Loucy (cell line): Measurements from ENCODE around the gene TRDMT1.

Experiments
- H2AFZ ChIP-seq: fragments of 200-600 bp; sonication (generic); 2 replicates; pipeline ENCODE4 v1.6.0; 2016; ENCODE audit warnings: antibody characterized with exemption, mild to moderate bottlenecking, low read length, moderate library complexity
- H3F3A ChIP-seq: fragments of 200-600 bp; 2 replicates; pipeline ENCODE4 v1.6.0; 2016; ENCODE audit warnings: antibody characterized with exemption, low read depth, mild to moderate bottlenecking
- H3K27me3 ChIP-seq: fragments of 200-600 bp; sonication (generic); 2 replicates; pipeline ENCODE4 v1.6.1; 2014; ENCODE audit warnings: low read length, mild to moderate bottlenecking; ENCODE audit not compliant: insufficient read depth, poor library complexity, severe bottlenecking
- H3K36me3 ChIP-seq: fragments of 200-600 bp; sonication (generic); 2 replicates; pipeline ENCODE4 v1.6.1; 2016; ENCODE audit warnings: low read length; ENCODE audit not compliant: insufficient read depth
- H3K4me1 ChIP-seq: fragments of 200-600 bp; sonication (generic); 2 replicates; pipeline ENCODE4 v1.5.1; 2014; ENCODE audit warnings: low read length, mild to moderate bottlenecking; ENCODE audit not compliant: insufficient read depth, poor library complexity, severe bottlenecking
- H3K4me2 ChIP-seq: fragments of 200-600 bp; sonication (generic); 2 replicates; pipeline ENCODE4 v1.6.0; 2014; ENCODE audit warnings: antibody characterized with exemption, low read length, low read depth, mild to moderate bottlenecking; ENCODE audit not compliant: poor library complexity, severe bottlenecking
- H3K4me3 ChIP-seq: fragments of 200-600 bp; sonication (generic); 2 replicates; pipeline ENCODE4 v1.5.1; 2014; ENCODE audit warnings: low read length, mild to moderate bottlenecking, mixed read lengths; ENCODE audit not compliant: poor library complexity, severe bottlenecking
- H3K79me2 ChIP-seq: fragments of 200-600 bp; sonication (generic); 2 replicates; pipeline ENCODE4 v1.6.1; 2014; ENCODE audit warnings: low read length; ENCODE audit not compliant: insufficient read depth
- H3K9ac ChIP-seq: fragments of 200-600 bp; sonication (generic); 2 replicates; pipeline ENCODE4 v1.6.0; 2014; ENCODE audit warnings: mild to moderate bottlenecking, low read depth, low read length, moderate library complexity; ENCODE audit not compliant: poor library complexity, severe bottlenecking
- H3K9me2 ChIP-seq: fragments of 200-600 bp; sonication (generic); replicated peaks from 2 replicates; pipeline ENCODE4 v1.6.1; 2016; ENCODE audit warnings: low read depth, low read length, mixed read lengths
- H3K9me3 ChIP-seq: fragments of 200-600 bp; sonication (generic); 2 replicates; pipeline ENCODE4 v1.6.1; 2014; ENCODE audit warnings: mild to moderate bottlenecking, antibody characterized with exemption, low read length, low read depth; ENCODE audit not compliant: insufficient read depth
- H4K20me1 ChIP-seq: fragments of 200-600 bp; sonication (generic); 2 replicates; pipeline ENCODE4 v1.6.0; 2014; ENCODE audit warnings: antibody characterized with exemption, low read length, mild to moderate bottlenecking; ENCODE audit not compliant: insufficient read depth, poor library complexity, severe bottlenecking
- EZH2phosphoT487 ChIP-seq: fragments of 200-600 bp; IDR thresholded peaks from 2 replicates; pipeline ENCODE4 v1.6.1; 2018; ENCODE audit warnings: antibody characterized with exemption, mild to moderate bottlenecking, moderate library complexity, borderline replicate concordance
- TF ChIP-seq, protein P1 (sequence below): fragments of 200-600 bp; sonication (generic); conservative IDR thresholded peaks from 2 replicates; pipeline ENCODE4 v1.5.1; 2014; ENCODE audit warnings: mild to moderate bottlenecking, antibody characterized with exemption, low read length

Gene TRDMT1

DNA sequence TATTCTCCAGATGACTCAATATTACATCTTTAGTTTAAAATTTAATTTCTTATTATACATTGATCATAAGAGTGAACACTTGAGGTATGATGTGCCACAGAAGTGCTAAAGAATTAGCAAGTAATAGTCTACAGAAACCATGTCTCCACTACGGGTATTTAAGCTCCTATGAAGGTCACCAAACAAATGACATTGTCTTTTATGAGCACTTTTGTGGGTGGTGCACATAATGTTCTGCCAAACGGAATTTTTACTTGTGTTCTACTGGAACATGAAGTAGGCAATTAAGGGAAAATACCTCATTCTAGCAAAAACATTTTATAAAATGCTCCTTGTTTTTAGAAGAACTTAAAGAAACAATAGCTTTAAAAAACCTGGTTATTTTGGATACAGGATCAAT is 44.4 kb downstream of the TRDMT1 start:
- no peaks in the 10 kb centered on the region for H3K27me3 ChIP-seq
- no peaks in the 10 kb centered on the region for H3K9me3 ChIP-seq
- peaks cover 29% of the 10 kb centered on the region for H3K4me1 ChIP-seq
- no peak overlapping the region for H3K4me2 ChIP-seq
- H3K9me2 ChIP-seq = no peaks in the 10 kb centered on the region
- H2AFZ ChIP-seq = no peak overlapping the region
- no peak overlapping the region for H3K9ac ChIP-seq
- H3K4me3 ChIP-seq = no peak overlapping the region
- no peaks in the 10 kb centered on the region for H3K36me3 ChIP-seq
- H3K79me2 ChIP-seq = no peaks in the 10 kb centered on the region
- H3F3A ChIP-seq = peaks cover 3% of the 10 kb centered on the region; the same call in 1 of the 2 replicates
- no peak for TF ChIP-seq EZH2phosphoT487
- TF ChIP-seq, protein P1, sequence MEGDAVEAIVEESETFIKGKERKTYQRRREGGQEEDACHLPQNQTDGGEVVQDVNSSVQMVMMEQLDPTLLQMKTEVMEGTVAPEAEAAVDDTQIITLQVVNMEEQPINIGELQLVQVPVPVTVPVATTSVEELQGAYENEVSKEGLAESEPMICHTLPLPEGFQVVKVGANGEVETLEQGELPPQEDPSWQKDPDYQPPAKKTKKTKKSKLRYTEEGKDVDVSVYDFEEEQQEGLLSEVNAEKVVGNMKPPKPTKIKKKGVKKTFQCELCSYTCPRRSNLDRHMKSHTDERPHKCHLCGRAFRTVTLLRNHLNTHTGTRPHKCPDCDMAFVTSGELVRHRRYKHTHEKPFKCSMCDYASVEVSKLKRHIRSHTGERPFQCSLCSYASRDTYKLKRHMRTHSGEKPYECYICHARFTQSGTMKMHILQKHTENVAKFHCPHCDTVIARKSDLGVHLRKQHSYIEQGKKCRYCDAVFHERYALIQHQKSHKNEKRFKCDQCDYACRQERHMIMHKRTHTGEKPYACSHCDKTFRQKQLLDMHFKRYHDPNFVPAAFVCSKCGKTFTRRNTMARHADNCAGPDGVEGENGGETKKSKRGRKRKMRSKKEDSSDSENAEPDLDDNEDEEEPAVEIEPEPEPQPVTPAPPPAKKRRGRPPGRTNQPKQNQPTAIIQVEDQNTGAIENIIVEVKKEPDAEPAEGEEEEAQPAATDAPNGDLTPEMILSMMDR = no peak
- H4K20me1 ChIP-seq = no peaks in the 10 kb centered on the region

DNA sequence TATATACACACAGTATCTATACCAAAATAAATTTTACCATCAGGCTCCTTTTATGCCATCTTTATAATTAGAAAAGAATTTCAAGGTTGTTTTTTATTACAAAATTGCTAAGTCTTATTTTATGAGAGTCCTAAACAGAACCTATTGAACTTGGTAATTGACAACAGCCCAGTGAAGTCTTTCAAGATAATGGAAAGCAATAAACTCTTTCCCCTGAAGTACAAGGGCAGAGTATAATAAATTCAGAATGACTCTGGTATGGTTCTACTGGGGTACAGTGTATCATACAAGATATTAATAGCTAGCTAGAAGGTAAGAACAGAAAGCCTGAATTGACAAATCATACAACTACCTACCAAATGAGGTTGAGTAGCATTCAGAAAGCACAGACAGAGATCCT is 45.6 kb downstream of the TRDMT1 start:
- Histone ChIP-seq H3K4me2 (peak overlapping the region; percentile 57), H3K4me3 (peak overlapping the region; percentile 13), H3K9me2 (no peaks in the 10 kb centered on the region), H3K36me3 (no peaks in the 10 kb centered on the region), H3K79me2 (no peaks in the 10 kb centered on the region), H3K9me3 (no peaks in the 10 kb centered on the region), H3F3A (peaks cover 3% of the 10 kb centered on the region; the same call in 1 of the 2 replicates), H2AFZ (no peak overlapping the region), H3K4me1 (peaks cover 29% of the 10 kb centered on the region), H3K9ac (peak overlapping the region; percentile 20), H3K27me3 (no peaks in the 10 kb centered on the region), H4K20me1 (no peaks in the 10 kb centered on the region)
- TF ChIP-seq, protein P1 = no peak
- TF ChIP-seq EZH2phosphoT487 = no peak

DNA sequence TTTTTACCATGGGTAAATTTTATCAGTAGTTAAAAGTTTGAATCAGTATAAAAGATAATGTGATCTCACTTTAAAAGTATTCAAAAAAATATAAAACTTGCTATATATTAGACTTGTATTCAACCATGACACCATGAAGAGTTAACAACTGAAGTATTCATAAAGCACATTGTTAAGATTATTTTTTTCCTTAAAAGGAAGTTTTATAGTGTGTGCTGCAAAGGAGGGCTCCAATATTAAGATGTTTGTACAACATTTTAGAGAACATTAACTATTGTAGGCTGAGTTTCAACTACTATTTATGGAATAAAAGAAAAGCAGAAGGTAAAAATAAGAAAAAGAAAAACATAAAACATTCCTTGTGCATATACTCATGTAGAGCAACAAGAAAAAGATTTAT is 47.4 kb downstream of the TRDMT1 start:
- no peaks in the 10 kb centered on the region for H3K79me2 ChIP-seq
- no peak overlapping the region for H3K4me2 ChIP-seq
- no peak overlapping the region for H2AFZ ChIP-seq
- H3K36me3 ChIP-seq = no peaks in the 10 kb centered on the region
- peaks cover 29% of the 10 kb centered on the region for H3K4me1 ChIP-seq
- H3K4me3 ChIP-seq = no peak overlapping the region
- no peak overlapping the region for H3K9ac ChIP-seq
- H3K27me3 ChIP-seq = no peaks in the 10 kb centered on the region
- peaks cover 3% of the 10 kb centered on the region; the same call in 1 of the 2 replicates for H3F3A ChIP-seq
- H4K20me1 ChIP-seq = no peaks in the 10 kb centered on the region
- no peaks in the 10 kb centered on the region for H3K9me2 ChIP-seq
- TF ChIP-seq EZH2phosphoT487 = no peak
- TF ChIP-seq, protein P1 = no peak
- H3K9me3 ChIP-seq = no peaks in the 10 kb centered on the region
